ENCODE measurements around the gene PPM1M.

PPM1M gene, protein sequence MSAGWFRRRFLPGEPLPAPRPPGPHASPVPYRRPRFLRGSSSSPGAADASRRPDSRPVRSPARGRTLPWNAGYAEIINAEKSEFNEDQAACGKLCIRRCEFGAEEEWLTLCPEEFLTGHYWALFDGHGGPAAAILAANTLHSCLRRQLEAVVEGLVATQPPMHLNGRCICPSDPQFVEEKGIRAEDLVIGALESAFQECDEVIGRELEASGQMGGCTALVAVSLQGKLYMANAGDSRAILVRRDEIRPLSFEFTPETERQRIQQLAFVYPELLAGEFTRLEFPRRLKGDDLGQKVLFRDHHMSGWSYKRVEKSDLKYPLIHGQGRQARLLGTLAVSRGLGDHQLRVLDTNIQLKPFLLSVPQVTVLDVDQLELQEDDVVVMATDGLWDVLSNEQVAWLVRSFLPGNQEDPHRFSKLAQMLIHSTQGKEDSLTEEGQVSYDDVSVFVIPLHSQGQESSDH

DNA sequence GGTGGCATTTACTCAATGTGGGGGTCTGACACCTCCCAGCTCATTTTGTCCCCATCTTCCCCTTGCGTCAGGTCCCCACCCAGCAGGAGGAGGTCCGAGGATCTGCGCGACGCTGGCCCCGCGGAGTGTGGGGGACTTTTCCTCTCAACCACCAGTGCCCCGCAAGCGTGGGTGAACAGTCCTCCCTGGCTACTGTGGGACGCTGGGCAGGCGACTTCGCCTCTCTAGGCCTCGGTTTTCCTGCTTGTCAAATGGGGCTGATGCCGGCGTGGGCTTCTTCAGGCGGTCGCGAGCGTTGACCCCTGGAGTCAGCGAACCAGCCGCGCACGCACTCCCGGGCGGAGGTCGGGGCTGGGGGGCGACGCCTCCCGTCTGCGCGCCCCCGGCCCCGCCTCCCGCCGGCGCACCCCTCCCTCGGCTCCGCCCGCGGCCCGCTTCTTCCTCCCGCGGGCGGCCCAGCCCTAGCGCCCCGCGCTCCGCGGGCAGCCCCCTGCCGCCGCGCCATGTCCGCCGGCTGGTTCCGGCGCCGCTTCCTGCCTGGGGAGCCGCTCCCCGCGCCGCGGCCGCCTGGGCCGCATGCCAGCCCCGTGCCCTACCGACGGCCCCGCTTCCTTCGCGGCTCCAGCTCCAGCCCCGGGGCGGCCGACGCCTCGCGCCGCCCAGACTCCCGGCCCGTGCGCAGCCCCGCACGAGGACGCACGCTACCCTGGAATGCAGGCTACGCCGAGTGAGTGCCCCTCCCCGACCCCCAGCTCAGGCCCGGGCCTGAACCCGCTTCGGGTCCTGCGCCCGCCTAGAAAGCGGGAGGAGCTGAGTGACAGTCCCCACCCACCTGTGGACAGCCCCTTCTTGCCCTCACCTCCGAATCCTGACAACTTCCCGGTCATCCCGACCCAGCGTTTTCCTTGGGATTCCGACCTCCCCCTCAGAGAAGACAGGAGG, at the start of gene PPM1M:
Gene PPM1M, plus strand, starts transcription at position 438 of the 942 bp plus-strand sequence. Its CDS starts 66 bp downstream, at position 504.
- in situ Hi-C loops (cut with MboI; ENCODE audit: low sequenced_read_pairs), result no loop called here

DNA sequence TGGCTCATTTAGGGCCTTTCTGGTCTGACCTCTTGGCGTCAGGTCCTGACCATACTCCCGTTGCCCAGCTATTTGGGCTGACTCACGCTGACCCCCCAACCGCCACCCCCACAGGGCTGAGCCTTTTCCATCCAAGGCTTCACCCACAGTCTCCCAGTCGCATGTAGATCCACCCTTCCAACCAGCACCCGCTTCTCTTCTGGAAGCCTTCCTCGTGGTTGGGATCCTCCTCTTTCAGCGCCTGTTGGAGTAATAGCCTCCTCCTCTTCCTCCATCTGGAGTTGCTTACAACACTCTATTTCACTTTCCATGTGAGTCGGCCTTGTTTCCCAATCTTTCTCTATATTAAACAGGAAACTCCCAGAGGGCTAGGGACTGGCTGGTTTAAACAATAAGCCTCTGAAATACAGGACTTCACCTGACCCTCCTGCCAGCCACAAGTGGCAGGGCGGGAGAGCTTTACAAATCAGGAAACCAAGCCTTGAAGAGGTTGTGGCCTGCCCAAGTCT, 49.7 kb upstream of the PPM1M start:
- in situ Hi-C loops (cut with MboI; ENCODE audit: low sequenced_read_pairs), result no loop called here

DNA sequence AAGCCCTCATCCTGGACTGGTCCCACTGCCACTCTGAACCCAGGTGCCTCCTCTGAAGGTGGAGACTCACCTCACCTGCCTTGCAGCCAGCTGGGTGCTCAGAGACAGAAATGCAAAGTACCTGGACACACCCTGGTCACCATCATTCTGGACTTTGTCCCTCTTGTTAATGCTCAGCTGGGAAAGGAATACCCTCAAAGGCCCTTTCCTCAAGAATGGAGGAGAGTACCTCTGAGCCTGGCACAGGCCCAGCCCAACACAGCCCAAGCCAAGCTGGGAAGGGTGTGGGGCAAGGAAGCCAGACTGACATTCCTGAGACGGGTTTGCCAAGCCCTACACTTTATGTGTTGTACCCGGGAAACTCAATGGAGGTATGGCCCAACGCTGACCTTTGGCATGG, 48.6 kb upstream of the PPM1M start:
- in situ Hi-C loops (cut with MboI; ENCODE audit: low sequenced_read_pairs), result no loop called here

DNA sequence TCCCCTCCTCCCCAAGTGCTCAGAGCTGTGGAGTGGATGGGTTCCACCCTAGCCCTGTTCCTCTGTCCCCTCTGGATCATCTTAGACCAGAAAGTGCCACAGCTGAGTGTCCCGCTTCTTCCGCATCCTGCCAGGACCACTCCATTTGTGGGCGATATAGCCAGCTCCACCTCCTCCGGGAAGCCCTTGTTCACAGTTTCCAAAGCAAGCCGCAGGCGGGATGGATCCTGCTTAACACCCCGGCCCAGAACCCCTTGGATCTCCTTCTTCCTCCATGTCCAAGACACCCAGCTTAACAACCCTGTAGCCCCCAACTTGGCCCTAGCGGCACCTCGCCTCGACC, 48.1 kb upstream of the PPM1M start:
- in situ Hi-C loops (cut with MboI; ENCODE audit: low sequenced_read_pairs), result no loop called here

DNA sequence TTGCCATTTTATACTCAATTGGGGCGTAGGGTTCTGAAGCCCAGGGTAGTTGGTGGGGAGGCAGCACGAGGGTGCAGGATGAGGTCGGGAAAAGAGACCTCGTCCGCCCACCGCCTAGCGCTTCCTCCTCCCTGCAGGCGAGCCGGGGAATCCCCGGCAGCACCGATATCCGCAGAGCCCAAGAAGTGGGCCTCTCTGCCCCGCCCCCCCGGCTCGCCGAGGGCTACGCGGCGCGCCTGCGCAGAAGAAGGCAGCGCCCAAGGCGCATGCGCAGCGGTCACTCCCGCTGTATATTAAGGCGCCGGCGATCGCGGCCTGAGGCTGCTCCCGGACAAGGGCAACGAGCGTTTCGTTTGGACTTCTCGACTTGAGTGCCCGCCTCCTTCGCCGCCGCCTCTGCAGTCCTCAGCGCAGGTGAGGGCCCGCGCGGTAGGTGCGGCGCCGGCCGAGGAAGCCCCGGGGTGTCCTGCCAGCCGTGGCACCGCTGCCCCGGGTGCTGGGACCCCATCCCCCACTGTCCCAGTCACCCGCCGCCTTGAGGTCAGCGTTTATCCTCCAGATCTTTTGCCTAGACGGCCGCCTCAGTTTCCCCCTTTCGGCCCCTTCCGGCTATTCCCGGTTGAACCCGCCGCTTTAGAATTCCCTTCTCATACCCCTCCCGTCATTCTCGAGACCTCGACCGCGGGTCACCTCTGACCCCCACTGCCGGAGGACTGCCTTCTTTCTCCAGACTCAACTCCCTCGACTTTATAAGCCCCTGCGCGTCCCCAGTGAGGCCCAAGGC, 47.5 kb upstream of the PPM1M start, which contains the start of gene ALAS1:
Gene ALAS1, plus strand, starts transcription at position 319 of the 784 bp plus-strand sequence. CDS start 1,082 bp downstream, outside the sequence.
- in situ Hi-C loops (cut with MboI; ENCODE audit: low sequenced_read_pairs), result no loop called here

DNA sequence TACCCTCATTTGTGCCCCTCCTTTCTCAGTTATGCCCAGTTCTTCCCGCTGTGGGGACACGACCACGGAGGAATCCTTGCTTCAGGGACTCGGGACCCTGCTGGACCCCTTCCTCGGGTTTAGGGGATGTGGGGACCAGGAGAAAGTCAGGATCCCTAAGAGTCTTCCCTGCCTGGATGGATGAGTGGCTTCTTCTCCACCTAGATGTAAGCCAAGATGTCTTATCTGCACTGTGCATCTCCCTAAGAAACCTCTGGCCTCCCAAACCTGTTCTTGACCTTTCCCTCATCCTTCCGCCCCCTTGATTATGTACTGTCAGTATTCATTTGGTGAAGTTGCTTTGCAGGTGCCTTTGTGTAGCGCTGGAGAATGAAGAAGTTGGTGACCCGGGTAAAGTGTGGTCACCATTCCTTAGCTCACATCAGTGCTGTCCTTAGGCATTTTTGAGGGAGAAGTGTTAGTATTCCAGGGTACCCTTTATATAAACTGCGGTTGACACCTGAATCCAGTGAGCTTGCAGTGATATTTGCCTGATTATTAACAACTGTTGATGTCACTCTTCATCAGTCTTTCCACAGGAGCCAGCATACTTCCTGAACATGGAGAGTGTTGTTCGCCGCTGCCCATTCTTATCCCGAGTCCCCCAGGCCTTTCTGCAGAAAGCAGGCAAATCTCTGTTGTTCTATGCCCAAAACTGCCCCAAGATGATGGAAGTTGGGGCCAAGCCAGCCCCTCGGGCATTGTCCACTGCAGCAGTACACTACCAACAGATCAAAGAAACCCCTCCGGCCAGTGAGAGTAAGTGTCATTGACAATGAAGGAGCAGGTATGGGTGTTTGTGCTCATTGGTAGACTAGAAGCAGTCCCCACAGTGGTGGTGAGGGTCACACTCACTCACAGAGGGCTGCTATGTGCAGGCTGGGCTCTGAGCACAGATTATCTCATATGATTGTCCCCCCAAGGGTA, 46.6 kb upstream of the PPM1M start:
- in situ Hi-C loops (cut with MboI; ENCODE audit: low sequenced_read_pairs), result no loop called here

DNA sequence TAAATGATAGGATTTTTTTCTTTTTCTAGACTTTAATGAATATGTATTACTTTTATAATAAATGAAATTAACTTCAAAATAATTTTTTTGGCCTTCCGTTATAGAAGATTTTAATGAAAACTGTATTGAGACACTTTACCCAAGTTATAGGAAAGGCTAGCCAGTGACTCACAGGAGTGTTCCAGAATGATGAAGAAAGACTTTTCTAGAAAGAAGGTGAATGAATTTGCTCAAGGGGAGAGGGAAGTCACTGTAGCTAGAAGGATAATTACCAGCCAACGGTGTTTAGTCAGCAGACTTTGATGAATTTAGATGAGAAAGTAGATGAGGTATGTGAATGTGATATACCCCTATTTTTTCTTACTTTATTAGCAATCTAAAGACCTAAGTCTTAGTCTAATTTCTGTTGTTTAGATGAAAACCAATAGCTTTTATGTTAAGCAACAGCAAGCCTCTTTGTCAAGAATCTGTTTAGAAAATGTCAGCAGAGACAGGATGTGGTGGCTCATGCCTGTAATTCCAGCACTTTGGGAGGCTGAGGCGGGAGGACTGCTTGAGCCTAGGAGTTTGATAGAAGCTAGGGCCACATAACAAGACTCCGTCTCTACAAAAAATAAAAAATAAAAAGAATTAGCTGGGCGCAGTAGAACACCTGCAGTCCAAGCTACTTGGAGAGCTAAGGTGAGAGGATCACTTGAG, 44.4 kb upstream of the PPM1M start:
- in situ Hi-C loops (cut with MboI; ENCODE audit: low sequenced_read_pairs), result no loop called here

DNA sequence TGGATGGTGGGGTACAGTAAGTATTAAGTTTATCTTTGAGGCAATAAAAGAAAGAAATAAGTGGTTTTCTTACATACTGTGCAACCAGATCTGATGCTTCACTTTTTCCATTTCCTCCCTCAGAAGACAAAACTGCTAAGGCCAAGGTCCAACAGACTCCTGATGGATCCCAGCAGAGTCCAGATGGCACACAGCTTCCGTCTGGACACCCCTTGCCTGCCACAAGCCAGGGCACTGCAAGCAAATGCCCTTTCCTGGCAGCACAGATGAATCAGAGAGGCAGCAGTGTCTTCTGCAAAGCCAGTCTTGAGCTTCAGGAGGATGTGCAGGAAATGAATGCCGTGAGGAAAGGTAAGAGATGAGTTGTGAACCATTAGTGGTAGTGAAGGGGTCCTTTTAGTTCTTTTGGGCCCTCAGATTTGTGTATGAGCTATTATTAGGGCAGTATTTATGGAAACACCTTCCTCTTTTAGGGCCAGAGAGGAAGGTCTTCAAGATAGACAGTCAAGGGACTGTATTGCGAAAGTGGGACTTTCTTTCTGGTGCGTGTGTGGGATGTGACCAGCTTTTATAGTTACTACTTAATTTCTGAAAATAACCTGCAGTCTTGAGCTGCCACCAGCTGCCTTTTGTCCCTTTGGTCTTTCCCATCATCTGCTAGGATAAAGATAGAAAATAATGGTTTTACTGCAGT, 43.0 kb upstream of the PPM1M start:
- in situ Hi-C loops (cut with MboI; ENCODE audit: low sequenced_read_pairs), result no loop called here

DNA sequence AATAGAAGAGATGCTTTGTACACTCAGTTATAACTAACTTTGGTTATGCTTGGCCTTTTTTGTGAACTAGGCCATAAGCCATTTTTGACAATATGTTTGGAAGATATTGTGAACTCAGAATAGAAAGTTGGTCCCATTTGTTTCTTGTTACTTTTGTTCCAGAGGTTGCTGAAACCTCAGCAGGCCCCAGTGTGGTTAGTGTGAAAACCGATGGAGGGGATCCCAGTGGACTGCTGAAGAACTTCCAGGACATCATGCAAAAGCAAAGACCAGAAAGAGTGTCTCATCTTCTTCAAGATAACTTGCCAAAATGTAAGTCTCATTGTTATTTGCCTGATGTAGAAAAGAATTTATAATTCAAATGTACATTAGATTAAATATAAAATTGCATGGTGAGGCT, 41.9 kb upstream of the PPM1M start:
- in situ Hi-C loops (cut with MboI; ENCODE audit: low sequenced_read_pairs), result no loop called here

DNA sequence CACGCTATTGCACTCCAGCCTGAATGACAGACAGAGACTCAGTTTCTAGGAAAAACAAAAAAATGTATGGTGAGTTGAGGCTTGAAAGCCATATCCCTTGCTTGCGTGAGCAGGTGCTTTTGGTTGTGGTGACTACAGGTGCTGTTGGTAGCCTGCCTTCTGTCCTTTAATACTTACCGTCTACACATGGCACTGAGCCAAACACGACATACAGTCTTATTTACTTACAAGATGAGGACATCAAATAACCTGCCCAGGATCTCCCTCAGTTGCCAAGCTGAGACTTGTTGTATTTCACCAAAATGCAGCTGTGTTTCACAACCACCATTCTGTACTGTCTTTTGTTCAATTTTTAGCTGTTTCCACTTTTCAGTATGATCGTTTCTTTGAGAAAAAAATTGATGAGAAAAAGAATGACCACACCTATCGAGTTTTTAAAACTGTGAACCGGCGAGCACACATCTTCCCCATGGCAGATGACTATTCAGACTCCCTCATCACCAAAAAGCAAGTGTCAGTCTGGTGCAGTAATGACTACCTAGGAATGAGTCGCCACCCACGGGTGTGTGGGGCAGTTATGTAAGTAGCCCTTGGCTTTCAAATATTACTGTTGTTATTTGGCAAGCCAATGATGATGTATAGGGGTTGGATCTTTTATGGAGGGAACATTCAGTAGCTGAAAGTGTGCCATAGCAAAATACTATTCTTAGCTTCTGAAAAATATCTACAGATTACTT, 41.1 kb upstream of the PPM1M start:
- in situ Hi-C loops (cut with MboI; ENCODE audit: low sequenced_read_pairs), result no loop called here

DNA sequence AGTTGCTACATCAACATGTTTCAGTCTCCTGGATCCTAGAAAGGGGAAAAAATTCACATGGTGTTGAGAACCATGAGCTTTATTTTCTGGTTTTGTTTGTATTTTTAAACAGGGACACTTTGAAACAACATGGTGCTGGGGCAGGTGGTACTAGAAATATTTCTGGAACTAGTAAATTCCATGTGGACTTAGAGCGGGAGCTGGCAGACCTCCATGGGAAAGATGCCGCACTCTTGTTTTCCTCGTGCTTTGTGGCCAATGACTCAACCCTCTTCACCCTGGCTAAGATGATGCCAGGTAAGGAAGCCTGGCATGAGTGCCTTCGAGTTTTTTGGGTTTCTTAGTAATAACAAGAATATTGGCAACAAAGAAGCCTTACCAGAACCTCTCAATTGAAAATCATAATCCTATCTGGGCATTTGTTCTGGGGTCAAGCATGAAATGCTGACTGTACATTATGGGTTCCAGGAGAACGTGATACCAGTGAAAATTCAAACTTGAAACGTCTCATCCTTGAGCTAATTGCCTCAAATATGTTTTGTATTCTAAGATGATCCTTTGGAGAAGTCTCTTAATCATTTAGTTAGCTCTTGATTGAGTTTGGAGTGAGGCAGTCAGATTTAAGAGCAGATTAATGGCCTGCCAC, 39.7 kb upstream of the PPM1M start:
- in situ Hi-C loops (cut with MboI; ENCODE audit: low sequenced_read_pairs), result no loop called here

DNA sequence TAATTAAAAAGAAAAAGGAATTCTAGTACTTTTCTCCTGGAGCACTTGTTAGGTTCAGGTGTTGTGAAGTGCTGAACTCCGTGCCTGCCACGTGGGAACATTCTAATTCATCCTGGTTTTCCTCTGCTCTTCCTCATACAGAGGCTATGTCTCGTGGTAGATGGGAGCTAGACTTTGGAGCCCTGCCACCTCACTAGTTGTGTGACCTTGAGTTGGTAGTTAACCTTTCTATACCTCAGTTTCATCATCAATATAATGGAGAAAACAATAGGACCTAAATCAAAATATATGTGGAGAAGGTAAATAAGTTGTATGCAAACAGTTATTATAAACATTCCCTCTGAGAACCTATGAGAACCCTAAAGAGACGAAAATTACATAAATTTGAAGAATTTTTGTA, 37.0 kb upstream of the PPM1M start:
- in situ Hi-C loops (cut with MboI; ENCODE audit: low sequenced_read_pairs), result no loop called here

DNA sequence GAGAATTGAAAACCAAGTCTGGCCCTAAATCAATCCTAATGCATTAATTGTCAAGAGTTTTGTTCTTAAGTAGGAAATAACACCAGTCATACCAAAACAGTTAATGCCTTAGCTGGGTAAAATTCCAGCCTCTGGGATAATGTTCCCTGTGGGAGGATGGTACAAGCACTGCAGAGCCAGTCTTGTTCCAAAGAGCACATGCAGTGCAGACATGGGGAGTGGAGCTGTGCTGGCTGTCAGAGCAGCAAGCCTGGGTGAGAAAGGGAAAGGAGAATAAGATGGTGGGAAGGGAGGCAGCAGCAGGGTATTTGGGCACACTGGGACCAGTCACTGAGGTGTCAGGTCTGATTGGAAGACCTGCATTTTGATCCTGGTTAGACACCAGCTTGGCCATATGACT, 35.5 kb upstream of the PPM1M start:
- in situ Hi-C loops (cut with MboI; ENCODE audit: low sequenced_read_pairs), result no loop called here

DNA sequence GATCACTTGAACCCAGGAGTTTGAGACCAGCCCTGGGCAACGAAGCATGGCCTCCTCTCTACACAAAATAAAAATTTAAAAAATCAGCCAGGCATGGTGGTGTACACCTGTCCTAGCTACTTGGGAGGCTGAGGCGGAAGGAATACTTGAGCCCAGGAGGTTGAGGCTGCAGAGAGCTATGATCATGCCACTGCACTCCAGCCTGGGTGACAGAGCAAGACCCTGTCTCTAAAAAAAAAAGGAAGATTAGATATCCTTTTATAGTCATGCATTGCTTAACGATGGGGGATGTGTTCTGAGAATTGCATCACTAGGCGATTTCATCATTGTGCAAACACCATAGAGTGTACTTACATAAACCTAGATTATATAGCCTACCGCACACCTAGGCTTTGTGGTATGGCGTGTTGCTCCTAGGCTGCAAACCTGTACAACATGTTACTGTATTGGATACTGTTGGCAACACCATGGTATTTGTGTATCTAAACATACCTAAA, 35.0 kb upstream of the PPM1M start:
- in situ Hi-C loops (cut with MboI; ENCODE audit: low sequenced_read_pairs), result no loop called here

DNA sequence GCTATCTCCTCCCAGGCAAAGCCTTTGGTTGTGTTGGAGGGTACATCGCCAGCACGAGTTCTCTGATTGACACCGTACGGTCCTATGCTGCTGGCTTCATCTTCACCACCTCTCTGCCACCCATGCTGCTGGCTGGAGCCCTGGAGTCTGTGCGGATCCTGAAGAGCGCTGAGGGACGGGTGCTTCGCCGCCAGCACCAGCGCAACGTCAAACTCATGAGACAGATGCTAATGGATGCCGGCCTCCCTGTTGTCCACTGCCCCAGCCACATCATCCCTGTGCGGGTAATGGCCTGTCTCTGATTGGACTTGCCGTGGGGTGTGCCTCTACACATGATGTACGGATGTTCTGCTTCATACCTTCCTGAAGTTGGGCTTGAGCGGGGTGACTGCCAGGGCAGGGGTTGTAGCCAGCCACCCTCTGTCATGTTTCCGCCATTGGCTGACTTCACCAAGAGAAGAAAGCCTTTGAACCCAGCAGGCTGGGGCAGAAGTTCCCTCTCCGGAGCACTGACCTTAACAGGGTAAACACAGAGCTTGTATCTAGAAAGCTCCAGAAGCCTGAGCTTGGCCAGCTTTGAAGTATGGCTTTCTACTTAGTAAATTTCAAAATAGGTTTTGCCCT, 34.2 kb upstream of the PPM1M start:
- in situ Hi-C loops (cut with MboI; ENCODE audit: low sequenced_read_pairs), result no loop called here

DNA sequence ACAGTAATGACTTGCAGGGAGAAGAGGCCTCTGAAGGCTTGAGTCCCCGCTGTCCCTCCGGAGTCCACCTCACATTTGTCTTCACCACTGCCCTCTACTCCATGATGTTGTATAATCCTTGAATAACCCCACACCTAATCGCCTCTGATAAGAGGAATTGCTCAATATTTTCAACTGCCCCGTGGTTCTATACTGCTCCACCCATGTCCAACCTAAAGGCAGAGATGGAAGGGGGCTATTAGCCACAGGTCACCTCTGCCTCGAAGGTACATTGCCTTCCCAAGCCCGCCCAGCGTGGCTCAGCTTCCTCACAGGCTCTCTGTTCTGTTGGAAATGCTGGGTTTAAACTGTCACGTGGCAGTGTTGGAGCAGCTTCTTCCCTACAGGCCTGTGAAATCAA, 32.6 kb upstream of the PPM1M start:
- in situ Hi-C loops (cut with MboI; ENCODE audit: low sequenced_read_pairs), result no loop called here

DNA sequence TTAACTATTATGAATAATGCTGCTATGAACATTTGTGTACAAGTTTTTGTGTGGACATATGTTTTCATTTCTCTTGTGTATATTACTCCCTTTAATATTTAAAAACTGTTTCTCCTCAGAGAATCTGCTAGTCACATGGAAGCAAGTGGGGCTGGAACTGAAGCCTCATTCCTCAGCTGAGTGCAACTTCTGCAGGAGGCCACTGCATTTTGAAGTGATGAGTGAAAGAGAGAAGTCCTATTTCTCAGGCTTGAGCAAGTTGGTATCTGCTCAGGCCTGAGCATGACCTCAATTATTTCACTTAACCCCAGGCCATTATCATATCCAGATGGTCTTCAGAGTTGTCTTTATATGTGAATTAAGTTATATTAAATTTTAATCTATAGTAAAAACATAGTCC, 31.7 kb upstream of the PPM1M start:
- in situ Hi-C loops (cut with MboI; ENCODE audit: low sequenced_read_pairs), result no loop called here

All from HL-60/S4 (cell line).